NB4 (cell line): ENCODE data around the gene SPACA7.

Experiments used
- DNase-seq: peaks from one replicate; pipeline ENCODE4 v3.0.0; 2010; ENCODE audit warnings: low read depth
- H3K4me3 ChIP-seq: one replicate; pipeline ENCODE4 v1.5.1; 2011; ENCODE audit warnings: mild to moderate bottlenecking, low read depth, low read length, moderate library complexity
- MYC ChIP-seq: IDR thresholded peaks from 2 replicates; pipeline ENCODE4 v1.6.1; 2011; ENCODE audit warnings: low read depth, low read length
- POLR2A ChIP-seq: IDR thresholded peaks from 2 replicates; pipeline ENCODE4 v1.6.1; 2011; ENCODE audit warnings: mild to moderate bottlenecking; ENCODE audit not compliant: insufficient read length; ENCODE audit errors: extremely low read depth
- TF ChIP-seq, protein P1 (sequence below): IDR thresholded peaks from 2 replicates; pipeline ENCODE4 v1.6.1; 2011; ENCODE audit warnings: low read depth, low read length
- TF ChIP-seq, protein P2 (sequence below): IDR thresholded peaks from one replicate; pipeline ENCODE4 v1.5.1; 2012; ENCODE audit warnings: low read depth, low read length

SPACA7 gene

DNA sequence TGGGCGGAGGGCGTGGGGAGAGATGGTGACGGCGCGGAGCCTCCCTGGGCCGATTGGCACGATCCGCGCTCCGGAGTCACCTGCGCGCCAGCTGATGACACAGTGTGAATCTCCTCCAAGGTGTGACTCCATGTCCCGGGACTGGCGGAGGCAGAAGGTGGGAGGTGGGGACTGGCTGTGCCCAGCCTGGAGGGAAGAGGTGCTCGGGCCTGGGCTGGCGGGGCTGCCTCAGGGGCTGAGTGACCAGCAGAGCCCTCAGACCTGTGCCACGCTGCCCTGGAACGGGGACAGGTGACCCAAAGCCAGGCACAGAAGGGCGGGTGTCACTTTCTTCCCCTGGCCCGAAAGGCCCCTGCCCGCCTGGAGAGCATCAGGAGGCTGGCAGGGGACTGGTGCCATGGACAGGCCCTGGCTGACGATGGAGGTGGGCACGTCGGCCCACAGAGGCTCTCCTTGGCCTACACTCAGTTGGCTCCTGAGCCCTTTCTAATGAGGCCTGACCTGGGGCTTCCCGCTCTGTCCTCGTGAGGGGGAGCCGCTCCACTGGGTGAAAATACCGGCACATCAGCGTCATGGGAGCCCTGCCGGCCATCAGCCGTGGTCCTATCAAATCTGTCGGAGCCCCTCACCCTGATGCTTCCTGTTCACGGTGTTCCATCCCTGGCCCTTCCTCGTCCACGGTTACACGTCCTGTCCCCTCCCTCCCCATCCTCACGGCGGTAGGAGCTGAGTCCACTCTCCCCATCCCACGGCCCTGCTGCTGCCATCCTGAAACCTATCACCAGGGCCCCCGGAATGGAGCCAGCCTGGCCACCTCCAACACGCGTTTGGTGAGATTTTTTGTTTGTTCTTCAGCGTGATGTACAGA is 75.6 kb downstream of the SPACA7 start:
- TF ChIP-seq MYC (no peak), POLR2A (no peak)
- TF ChIP-seq, protein P1, sequence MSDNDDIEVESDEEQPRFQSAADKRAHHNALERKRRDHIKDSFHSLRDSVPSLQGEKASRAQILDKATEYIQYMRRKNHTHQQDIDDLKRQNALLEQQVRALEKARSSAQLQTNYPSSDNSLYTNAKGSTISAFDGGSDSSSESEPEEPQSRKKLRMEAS, result no peak
- TF ChIP-seq, protein P2, sequence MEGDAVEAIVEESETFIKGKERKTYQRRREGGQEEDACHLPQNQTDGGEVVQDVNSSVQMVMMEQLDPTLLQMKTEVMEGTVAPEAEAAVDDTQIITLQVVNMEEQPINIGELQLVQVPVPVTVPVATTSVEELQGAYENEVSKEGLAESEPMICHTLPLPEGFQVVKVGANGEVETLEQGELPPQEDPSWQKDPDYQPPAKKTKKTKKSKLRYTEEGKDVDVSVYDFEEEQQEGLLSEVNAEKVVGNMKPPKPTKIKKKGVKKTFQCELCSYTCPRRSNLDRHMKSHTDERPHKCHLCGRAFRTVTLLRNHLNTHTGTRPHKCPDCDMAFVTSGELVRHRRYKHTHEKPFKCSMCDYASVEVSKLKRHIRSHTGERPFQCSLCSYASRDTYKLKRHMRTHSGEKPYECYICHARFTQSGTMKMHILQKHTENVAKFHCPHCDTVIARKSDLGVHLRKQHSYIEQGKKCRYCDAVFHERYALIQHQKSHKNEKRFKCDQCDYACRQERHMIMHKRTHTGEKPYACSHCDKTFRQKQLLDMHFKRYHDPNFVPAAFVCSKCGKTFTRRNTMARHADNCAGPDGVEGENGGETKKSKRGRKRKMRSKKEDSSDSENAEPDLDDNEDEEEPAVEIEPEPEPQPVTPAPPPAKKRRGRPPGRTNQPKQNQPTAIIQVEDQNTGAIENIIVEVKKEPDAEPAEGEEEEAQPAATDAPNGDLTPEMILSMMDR, result no peak

DNA sequence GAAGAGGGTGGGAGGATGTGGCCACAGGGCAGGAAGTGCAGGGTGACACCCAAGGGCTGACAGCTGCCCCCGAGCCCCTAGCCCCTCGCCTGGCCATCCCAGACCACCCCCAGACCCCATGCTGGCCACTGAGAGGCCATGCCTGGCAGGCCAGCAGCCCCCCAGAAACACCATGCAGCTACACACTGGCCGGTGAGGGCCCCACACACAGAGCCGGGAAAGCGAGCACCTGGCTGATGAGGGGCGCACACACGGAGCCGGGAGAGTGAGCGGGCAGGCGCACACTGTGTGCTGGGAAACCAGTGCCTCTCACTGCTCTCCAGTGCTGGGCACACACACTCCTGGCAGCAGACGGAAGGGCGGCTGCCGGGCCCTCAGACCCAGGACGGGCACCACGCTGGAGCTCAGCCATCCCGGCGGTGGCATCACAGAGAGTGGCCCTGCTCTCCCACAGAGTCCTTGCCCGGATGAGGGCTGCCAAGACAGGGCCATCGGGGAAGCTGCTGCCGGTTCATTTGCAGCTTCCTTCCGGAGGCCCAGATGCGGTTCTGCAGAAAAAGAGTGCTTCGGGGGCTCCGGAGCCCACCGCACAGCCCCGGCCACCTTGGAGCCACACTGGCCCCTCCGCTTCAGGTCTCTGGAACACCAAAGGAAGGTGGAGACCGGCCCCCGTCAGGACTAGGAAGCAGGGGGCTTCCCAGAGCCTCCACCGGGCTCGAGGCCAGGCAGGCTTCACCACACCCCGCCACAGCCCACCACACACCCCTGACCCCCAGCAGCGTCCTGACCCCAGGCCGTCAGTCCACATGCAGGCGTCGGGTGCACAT is 76.4 kb downstream of the SPACA7 start:
- no peak for DNase-seq
- TF ChIP-seq POLR2A, result no peak
- TF ChIP-seq, protein P1, result no peak
- TF ChIP-seq MYC, result no peak
- TF ChIP-seq, protein P2, result no peak
- no peak overlapping the region for H3K4me3 ChIP-seq

More for the DNA sequence above, 75.6 kb downstream of the SPACA7 start:
- no peak for DNase-seq
- H3K4me3 ChIP-seq, result no peak overlapping the region

DNA sequence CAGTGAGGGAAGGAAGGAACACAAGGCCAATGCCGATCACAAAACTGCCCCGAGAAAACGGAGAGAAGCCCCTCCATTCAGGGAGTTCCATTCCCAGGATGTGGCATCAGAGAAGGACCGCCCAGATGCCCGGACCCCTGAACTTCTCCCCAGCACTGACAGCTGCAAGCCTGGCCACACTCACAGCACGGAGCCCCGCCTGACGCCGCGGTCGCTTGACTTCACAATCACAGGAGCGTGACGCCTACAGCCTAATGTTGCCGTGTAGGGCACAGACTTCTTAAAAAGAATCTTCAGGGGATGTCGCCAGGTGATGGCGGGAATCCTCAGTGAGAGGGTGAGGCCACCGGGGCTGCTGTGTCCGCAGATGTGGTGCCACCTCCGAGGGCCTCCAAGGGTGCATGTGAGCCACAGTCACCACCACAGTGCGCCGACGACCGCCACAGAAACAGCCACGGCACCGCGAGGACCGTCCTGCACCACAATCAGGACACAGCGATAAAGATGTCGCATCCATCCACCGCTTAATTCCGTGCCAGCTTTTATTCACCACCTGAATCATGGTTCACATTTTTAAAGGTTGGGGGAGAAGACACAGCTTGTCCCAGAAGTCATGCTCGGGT is 77.2 kb downstream of the SPACA7 start:
- no peak overlapping the region for H3K4me3 ChIP-seq
- no peak for TF ChIP-seq POLR2A
- TF ChIP-seq, protein P1, result no peak
- no peak for TF ChIP-seq MYC
- TF ChIP-seq, protein P2, result no peak
- DNase-seq, result no peak

DNA sequence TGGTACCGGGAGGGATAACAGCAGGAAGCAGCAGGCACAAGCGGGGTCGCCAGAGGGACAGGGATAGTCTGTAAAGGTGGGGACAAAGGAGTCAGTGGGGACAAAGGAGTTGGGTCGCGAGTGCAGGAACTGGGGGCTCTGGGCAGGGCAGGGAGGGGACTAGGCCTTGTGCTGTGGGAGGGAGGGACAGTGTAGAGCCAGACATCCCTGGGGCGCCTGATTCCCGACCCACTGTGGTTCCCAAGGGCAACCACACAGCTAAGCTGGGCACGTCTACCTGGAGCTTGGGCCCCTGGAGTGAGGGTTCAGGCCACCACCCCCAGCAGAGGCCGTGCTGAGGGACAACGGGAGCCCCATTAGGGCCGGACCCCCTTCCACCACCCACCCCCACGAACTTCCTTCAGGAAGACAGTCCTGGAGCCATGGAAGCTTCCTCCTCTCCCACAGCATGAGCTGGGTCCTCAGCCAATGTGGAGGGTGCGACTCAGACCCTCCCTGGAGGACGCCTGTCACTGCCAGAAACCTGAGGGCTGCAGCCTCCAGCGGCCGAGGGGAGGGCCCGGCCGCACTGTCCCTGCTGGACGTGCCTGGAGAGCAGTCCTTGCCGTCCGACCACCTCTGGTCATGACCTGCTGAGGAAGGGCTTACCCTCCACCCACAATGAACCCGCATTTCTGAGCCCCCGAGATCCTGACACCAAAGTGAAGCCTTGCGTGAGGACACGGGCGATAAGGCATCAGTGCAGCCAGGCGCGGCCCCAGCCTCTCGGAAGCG is 77.9 kb downstream of the SPACA7 start:
- no peak for DNase-seq
- TF ChIP-seq POLR2A (no peak), MYC (no peak)
- TF ChIP-seq, protein P1, result no peak
- TF ChIP-seq, protein P2, result no peak
- H3K4me3 ChIP-seq, result no peak overlapping the region

DNA sequence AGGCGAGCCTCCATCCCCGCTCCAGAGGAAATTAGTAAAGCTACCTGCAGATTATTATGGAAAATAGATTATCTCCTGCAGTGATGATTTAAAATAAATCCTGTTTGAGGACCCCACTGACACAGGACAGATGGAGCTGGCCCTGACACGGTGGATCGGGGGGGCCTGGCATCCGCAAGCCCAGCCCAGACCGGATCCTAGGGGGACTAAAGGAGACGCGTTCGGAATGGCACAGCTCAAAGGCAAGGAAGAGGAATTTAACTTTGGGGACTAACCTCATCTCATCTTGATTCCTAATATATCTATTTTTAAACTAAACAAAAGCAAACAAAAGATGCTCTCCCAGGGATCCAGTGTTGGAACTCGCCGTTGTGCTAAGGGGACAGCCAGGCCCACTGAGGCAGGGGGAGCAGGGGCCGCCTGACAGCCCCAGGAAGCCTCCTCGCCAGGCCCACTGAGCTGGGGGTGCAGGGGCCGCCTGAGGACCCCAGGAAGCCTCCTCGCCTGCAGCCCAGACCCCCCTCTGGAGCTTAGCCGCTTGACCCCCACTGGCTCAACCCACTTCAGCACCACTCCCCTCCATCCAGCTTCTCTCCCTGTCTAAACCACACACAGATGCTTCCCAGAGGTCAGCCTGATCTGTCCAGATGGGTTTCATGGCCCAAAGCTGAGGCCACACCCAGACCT is 78.6 kb downstream of the SPACA7 start:
- TF ChIP-seq POLR2A (no peak), MYC (no peak)
- TF ChIP-seq, protein P1, result no peak
- TF ChIP-seq, protein P2, result no peak
- no peak overlapping the region for H3K4me3 ChIP-seq
- DNase-seq, result no peak
